ENCODE data around the gene CLPSL1. TPM values are rescaled to one million over a fixed set of nuclear protein-coding genes. Genes with fewer than 3 reads are reported as not detected.

The CLPSL1 gene, protein sequence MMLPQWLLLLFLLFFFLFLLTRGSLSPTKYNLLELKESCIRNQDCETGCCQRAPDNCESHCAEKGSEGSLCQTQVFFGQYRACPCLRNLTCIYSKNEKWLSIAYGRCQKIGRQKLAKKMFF
- not detected in 2 replicates for total RNA-seq

DNA sequence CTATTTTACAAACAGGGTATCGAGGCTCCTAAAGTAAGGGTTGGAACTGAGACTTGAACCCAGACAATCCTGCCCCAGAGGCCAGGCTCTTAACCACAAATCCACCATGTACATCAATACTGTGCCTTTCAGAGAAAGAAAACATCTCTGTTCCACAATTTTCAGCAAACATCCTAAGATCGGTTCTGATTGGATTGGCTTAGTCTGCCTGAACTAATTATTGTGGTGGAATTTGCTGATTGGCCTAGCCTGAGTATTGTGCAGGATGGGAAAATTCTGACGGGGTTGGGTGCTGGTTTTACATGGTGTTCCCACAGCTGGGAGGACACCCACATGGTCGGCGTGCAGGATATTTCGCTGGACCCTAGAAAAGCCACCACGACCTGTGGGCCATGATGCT, at the start of gene CLPSL1:
Gene CLPSL1, plus strand, starts transcription at position 301 of the 400 bp plus-strand sequence. Its CDS starts 92 bp downstream, at position 393.

DNA sequence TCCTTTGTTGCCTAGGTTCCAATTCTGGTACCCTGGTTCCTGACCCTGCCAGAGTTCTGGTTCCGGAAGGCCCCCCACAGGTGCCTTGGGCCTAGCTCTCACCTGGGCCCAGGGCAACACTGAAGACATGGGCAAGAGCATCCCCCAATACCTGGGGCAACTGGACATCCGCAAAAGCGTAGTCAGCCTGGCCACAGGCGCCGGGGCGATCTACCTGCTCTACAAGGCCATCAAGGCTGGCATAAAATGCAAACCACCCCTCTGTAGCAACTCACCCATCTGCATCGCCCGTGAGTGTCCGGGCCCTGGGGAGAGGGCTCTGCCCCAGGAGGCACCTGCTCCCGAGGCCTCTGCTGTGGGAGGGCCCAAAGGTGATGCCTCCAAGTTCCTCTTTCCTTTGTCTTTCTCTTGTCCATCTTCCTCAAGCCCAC, 43.8 kb upstream of the CLPSL1 start, which contains the start of gene ARMC12:
Gene ARMC12, plus strand, starts transcription at position 51 of the 431 bp plus-strand sequence. Its CDS starts 77 bp downstream, at position 128.

DNA sequence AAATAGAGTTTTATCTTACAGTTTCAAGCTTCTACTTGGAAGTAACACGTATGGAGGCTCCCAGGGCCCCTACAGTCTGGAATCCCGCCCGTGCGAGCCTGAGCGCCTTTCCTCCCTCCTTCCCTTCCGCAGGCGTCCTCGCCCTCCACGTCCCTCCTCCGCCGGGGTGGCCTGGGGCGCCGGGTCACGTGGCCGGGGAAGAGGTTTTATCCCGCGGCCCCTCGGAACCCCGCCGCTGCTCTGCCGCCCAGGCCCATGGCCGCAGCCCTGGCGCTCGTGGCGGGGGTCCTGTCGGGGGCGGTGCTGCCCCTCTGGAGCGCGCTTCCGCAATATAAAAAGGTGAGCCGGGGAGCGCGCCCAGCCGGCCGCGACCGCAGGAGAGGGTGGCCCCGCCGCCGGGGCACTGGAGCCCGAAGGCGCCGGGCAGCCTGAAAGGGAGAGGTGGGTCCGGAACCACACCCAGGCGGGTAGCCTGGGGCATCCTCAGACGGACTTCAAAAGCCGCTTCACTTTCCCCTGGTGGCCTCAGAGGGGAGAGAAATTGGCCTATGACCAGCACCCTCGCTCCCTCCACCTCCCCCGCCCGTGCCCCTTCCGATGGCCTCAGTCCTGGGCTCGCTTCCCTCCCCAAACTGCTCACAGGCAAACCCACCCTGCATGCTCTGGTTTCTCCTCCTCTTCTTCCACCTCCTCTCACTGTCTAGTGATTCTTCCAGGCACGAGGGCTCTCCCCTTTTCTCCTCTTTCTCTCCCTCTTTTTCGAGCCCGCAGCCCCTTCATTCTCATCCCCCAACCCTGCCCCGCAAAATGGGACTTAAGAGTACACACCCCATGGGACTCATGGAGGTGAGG, 4.2 kb upstream of the CLPSL1 start, which contains the start of gene CLPSL2:
Gene CLPSL2, plus strand, starts transcription at position 235 of the 852 bp plus-strand sequence. Its CDS starts 21 bp downstream, at position 256.

DNA sequence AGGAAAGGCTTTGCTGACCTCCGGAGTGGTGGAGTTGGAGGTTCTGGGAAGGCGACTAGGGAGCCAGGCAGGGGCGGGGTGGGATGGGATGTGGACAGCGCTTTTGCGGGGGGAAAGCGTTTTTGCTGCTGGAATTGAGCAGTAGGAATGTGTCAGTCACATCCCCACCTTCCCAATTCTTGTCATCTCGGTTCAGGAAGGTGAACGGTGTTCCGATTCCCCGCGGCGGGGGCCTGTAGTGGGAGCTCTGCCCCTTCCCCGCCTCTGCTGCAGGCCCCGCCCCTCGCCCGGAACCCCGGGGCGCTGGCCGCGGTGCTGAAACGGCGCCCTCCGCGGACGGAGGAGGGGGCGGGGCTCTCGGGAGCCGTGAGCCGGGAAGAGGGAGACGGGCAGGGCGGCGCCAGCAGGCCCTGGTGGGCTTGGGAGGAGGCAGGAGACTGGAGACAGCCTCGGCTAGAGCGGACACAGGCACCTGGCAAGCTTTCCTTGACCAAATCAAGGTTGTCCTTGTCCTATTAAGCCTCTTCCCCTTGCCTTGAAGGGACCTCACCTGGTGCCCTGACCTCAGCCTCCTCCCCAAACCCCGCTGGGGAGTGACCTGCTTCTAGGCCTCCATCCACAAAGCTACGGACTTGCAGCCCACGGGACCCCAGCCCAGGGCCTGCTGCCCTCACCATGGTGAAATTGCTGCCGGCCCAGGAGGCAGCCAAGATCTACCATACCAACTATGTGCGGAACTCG, 24.3 kb downstream of the CLPSL1 start, which contains the start of gene LHFPL5:
Gene LHFPL5, plus strand, starts transcription at position 357 of the 741 bp plus-strand sequence. Its CDS starts 319 bp downstream, at position 676.

Other genes starting within 250 kb of the CLPSL1 start
- 48.2 and 81.6 TPM in 2 replicates for gene FKBP5, start 92.1 kb upstream of the CLPSL1 start, total RNA-seq
- 0.65 and 0.89 TPM in 2 replicates for gene ARMC12, start 44.0 kb upstream of the CLPSL1 start, total RNA-seq
- not detected in 2 replicates for gene CLPSL2, start 4.4 kb upstream of the CLPSL1 start, total RNA-seq
- gene CLPS, start 16.3 kb downstream of the CLPSL1 start, total RNA-seq = not detected in 2 replicates
- gene LHFPL5, start 24.3 kb downstream of the CLPSL1 start, total RNA-seq = 0.13 TPM in 1 of 2 replicates, not detected in the other
- gene SRPK1, start 140.1 kb downstream of the CLPSL1 start, total RNA-seq = 29.0 and 72.0 TPM in 2 replicates
- 0.49 TPM in 1 of 2 replicates, not detected in the other for gene SLC26A8, start 243.6 kb downstream of the CLPSL1 start, total RNA-seq
- 31.7 and 33.4 TPM in 2 replicates for gene MAPK14, start 246.8 kb downstream of the CLPSL1 start, total RNA-seq

Data from mesangial cell (primary cell).